PC-9 (cell line): ENCODE measurements around the gene BCAS3. TPM values are rescaled to one million over a fixed set of nuclear protein-coding genes. Genes with fewer than 3 reads are reported as not detected.

Experiments used
- BruUV-seq: library from RNA; stranded (reverse); fragments of 400-500 nt; replicated peaks from 2 replicates; lab custom pipeline; 2021; lab: Mats Ljungman, UMichigan
- CTCF ChIA-PET: fragments of 300-600 bp; sonication (Branson Sonifier 250); formaldehyde crosslinking; loops from one replicate; lab custom pipeline; 2022; ENCODE audit warnings: antibody characterized with exemption; lab: Charles Lee
- POLR2A ChIA-PET: fragments of 300-600 bp; sonication (Branson Sonifier 250); formaldehyde crosslinking; loops from one replicate; lab custom pipeline; 2022; ENCODE audit warnings: antibody characterized with exemption; ENCODE audit not compliant: unreplicated experiment; lab: Charles Lee
- DNase-seq, 2 experiments: peaks; one replicate each; pipeline versions ENCODE4 v3.0.0 to v3.0.0-alpha.2; 2015 to 2022; ENCODE audit warnings: mixed read lengths in 1 of 2
- H2AFZ ChIP-seq: fragments of 200-600 bp; sonication (generic); 2 replicates; pipeline ENCODE4 v1.8.1; 2017; ENCODE audit warnings: antibody characterized with exemption
- H3F3A ChIP-seq: fragments of 200-600 bp; sonication (generic); 2 replicates; pipeline ENCODE4 v1.8.1; 2017; ENCODE audit warnings: antibody characterized with exemption, mild to moderate bottlenecking, low read depth; ENCODE audit not compliant: insufficient read depth
- H3K27ac ChIP-seq: fragments of 200-600 bp; sonication (generic); 2 replicates; pipeline ENCODE4 v1.6.1; 2016; ENCODE audit warnings: mixed run types
- H3K27me3 ChIP-seq: fragments of 200-600 bp; sonication (generic); 2 replicates; pipeline ENCODE4 v1.6.1; 2016; ENCODE audit warnings: low read depth, mixed run types; ENCODE audit not compliant: insufficient read depth
- H3K36me3 ChIP-seq: fragments of 200-600 bp; sonication (generic); 2 replicates; pipeline ENCODE4 v1.6.1; 2016; ENCODE audit warnings: low read depth, mixed run types
- H3K4me1 ChIP-seq: fragments of 200-600 bp; sonication (generic); replicated peaks from 2 replicates; pipeline ENCODE4 v1.6.1; 2016; ENCODE audit warnings: mixed run types; ENCODE audit not compliant: insufficient read depth
- H3K4me2 ChIP-seq: fragments of 200-600 bp; sonication (generic); 2 replicates; pipeline ENCODE4 v1.6.1; 2017; ENCODE audit warnings: mixed run types
- H3K4me3 ChIP-seq: fragments of 200-600 bp; sonication (generic); 2 replicates; pipeline ENCODE4 v1.6.1; 2016; ENCODE audit warnings: mixed run types
- H3K79me2 ChIP-seq: fragments of 200-600 bp; sonication (generic); 2 replicates; pipeline ENCODE4 v1.6.1; 2017; ENCODE audit warnings: low read depth, mixed run types
- H3K9me2 ChIP-seq: fragments of 200-600 bp; sonication (generic); 2 replicates; pipeline ENCODE4 v1.8.1; 2017; ENCODE audit warnings: mild to moderate bottlenecking; ENCODE audit not compliant: insufficient read depth
- H3K9me3 ChIP-seq: fragments of 200-600 bp; sonication (generic); 2 replicates; pipeline ENCODE4 v1.8.1; 2016; ENCODE audit warnings: low read depth; ENCODE audit not compliant: insufficient read depth
- H4K20me1 ChIP-seq: fragments of 200-600 bp; sonication (generic); 2 replicates; pipeline ENCODE4 v1.8.1; 2017; ENCODE audit not compliant: insufficient read depth
- CTCF ChIP-seq: fragments of 200-600 bp; sonication (generic); conservative IDR thresholded peaks from 2 replicates; pipeline ENCODE4 v1.6.1; 2017; ENCODE audit warnings: mixed run types, antibody characterized with exemption, mild to moderate bottlenecking, moderate library complexity
- EZH2 ChIP-seq: fragments of 200-600 bp; sonication (generic); IDR thresholded peaks from 2 replicates; pipeline ENCODE4 v1.8.0; 2017; ENCODE audit warnings: antibody characterized with exemption, low read depth
- intact Hi-C: fragments of 100-400 bp; cut with micrococcal nuclease; formaldehyde crosslinking; loops from one replicate; pipeline ENCODE4 v1.10.0; 2022; ENCODE audit not compliant: unreplicated experiment
- total RNA-seq: library from RNA; stranded (reverse); gene quantifications from 2 replicates; pipeline ENCODE4 v1.2.3, GENCODE V29; 2021

BCAS3 gene
- total RNA-seq, 1 experiment from 2014 or later, result 26.0 TPM

- Histone ChIP-seq H3K27ac (no peak overlapping the region), H3K27me3 (no peaks in the 10 kb centered on the region), H3K4me3 (no peak overlapping the region), H3K9me2 (no peaks in the 10 kb centered on the region), H2AFZ (no peak overlapping the region), H3K4me2 (no peak overlapping the region), H3K79me2 (no peaks in the 10 kb centered on the region), H3K4me1 (no peaks in the 10 kb centered on the region), H3K36me3 (no peaks in the 10 kb centered on the region), H4K20me1 (no peaks in the 10 kb centered on the region), H3K9me3 (no peaks in the 10 kb centered on the region), H3F3A (no peaks in the 10 kb centered on the region)
- BruUV-seq, result no TSS peak
- TF ChIP-seq EZH2 (no peak), CTCF (no peak)
- no peak for DNase-seq
- ChIA-PET CTCF (no interaction called here), POLR2A (no interaction called here)
- intact Hi-C loops, result no loop called here
Measured at GRCh38 chr17:61259360-61259759, 581.7 kb downstream of the BCAS3 start.

GRCh38 chr17:61260071-61260797 lies 582.6 kb downstream of the BCAS3 start:
- no peaks in the 10 kb centered on the region for H3K4me1 ChIP-seq
- no peaks in the 10 kb centered on the region for H3K79me2 ChIP-seq
- no peak overlapping the region for H3K4me2 ChIP-seq
- H4K20me1 ChIP-seq, result no peaks in the 10 kb centered on the region
- ChIA-PET POLR2A (no interaction called here), CTCF (no interaction called here)
- H3K9me2 ChIP-seq, result no peaks in the 10 kb centered on the region
- intact Hi-C loops, result no loop called here
- no peaks in the 10 kb centered on the region for H3K9me3 ChIP-seq
- H3K36me3 ChIP-seq, result no peaks in the 10 kb centered on the region
- no peak for DNase-seq
- no TSS peak for BruUV-seq
- no peak for TF ChIP-seq EZH2
- TF ChIP-seq CTCF, result no peak
- H3K4me3 ChIP-seq, result no peak overlapping the region
- no peaks in the 10 kb centered on the region for H3K27me3 ChIP-seq
- no peaks in the 10 kb centered on the region for H3F3A ChIP-seq
- H2AFZ ChIP-seq, result no peak overlapping the region
- H3K27ac ChIP-seq, result no peak overlapping the region

- Histone ChIP-seq H3K9me3 (no peaks in the 10 kb centered on the region), H3K4me2 (no peak overlapping the region), H3K27me3 (no peaks in the 10 kb centered on the region), H3K36me3 (no peaks in the 10 kb centered on the region), H3K79me2 (no peaks in the 10 kb centered on the region), H3K9me2 (no peaks in the 10 kb centered on the region), H2AFZ (no peak overlapping the region), H3K4me3 (no peak overlapping the region), H3K27ac (no peak overlapping the region), H3F3A (no peaks in the 10 kb centered on the region), H3K4me1 (no peaks in the 10 kb centered on the region), H4K20me1 (no peaks in the 10 kb centered on the region)
- CTCF ChIA-PET, result no interaction called here
- intact Hi-C loops, result no loop called here
- no peak for DNase-seq
- TF ChIP-seq EZH2, result no peak
- TF ChIP-seq CTCF, result no peak
- BruUV-seq, result no TSS peak
- POLR2A ChIA-PET, result no interaction called here
Measured at GRCh38 chr17:61261001-61261637, 583.5 kb downstream of the BCAS3 start.
